GM12865 (cell line): ENCODE results near the gene SLC34A1.
A peak's percentile ranks its signal among the peaks of the same experiment; 100 is the strongest.

Source experiments
- DNase-seq: peaks from one replicate; pipeline ENCODE4 v3.0.0; 2010; ENCODE audit warnings: low read depth
- H3K4me3 ChIP-seq: 2 replicates; pipeline ENCODE4 v1.5.1; 2011; ENCODE audit warnings: mild to moderate bottlenecking, low read depth, low read length, control low read depth
- CTCF ChIP-seq: IDR thresholded peaks from 2 replicates; pipeline ENCODE4 v1.5.1; 2011; ENCODE audit warnings: low read length, control low read depth, low read depth, inconsistent platforms; ENCODE audit not compliant: insufficient read depth; ENCODE audit errors: missing control alignments

The SLC34A1 gene

GRCh38 chr5:177445052-177445916 is 61.0 kb downstream of the SLC34A1 start:
- DNase-seq: peak; percentile 67
- no peak for TF ChIP-seq CTCF
- H3K4me3 ChIP-seq: peak overlapping the region; percentile 73; the same call in 1 of the 2 replicates

- DNase-seq: no peak
- TF ChIP-seq CTCF: no peak
- H3K4me3 ChIP-seq: peak overlapping the region; percentile 73
Observed at GRCh38 chr5:177445917-177446199, 61.6 kb downstream of the SLC34A1 start.

- peak; percentile 89 for DNase-seq
- peak within 1 kb of the TSS; percentile 73 for H3K4me3 ChIP-seq
- peak; percentile 15 for TF ChIP-seq CTCF
Observed at GRCh38 chr5:177446200-177447065, 62.2 kb downstream of the SLC34A1 start, which contains the start of gene PRR7. Gene PRR7 (plus strand): TSS chr5:177446814. CDS start chr5:177455068, 8,254 bp downstream.

GRCh38 chr5:177447066-177447610 is 62.9 kb downstream of the SLC34A1 start:
- TF ChIP-seq CTCF: no peak
- peak overlapping the region; percentile 54 for H3K4me3 ChIP-seq
- DNase-seq: peak; percentile 81

- no peak for DNase-seq
- H3K4me3 ChIP-seq: peak overlapping the region; percentile 50
- TF ChIP-seq CTCF: no peak
Observed at GRCh38 chr5:177447611-177448243, 63.5 kb downstream of the SLC34A1 start.
